ENCODE measurements around the gene PLA2G15.

The PLA2G15 gene

DNA sequence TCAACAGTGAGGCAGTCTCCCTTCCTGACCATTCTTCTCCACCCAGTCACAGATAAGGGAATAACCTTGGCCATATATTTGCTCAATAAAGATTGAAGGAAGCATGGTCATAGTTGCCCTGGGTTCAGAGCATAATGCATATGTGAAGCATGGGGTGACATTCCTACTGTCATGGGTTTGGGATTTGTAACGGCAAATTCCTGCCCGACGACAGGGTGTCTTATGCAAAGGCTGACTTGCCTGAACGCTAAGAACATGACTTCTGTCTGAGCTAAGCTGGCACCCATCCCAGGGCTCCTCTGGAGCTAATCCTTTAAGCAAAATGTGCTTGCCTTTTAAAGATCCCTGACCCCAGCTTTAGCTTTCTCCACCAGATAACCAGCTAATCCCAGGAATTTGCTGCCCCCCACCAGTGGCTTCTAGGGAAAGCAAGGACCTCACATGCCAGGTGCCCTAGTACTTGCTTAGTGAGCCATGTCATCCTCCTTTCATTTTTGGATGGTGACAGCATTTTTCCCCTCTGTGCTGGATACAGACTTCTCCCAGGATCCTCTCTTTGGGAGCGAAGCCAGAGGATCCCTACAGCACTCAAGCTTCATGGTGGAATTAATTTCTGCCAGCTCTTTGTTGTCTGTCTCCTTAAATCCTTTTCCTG lies 53.9 kb downstream of the PLA2G15 start:
- no peak for DNase-seq (ENCODE audit: low read depth)

DNA sequence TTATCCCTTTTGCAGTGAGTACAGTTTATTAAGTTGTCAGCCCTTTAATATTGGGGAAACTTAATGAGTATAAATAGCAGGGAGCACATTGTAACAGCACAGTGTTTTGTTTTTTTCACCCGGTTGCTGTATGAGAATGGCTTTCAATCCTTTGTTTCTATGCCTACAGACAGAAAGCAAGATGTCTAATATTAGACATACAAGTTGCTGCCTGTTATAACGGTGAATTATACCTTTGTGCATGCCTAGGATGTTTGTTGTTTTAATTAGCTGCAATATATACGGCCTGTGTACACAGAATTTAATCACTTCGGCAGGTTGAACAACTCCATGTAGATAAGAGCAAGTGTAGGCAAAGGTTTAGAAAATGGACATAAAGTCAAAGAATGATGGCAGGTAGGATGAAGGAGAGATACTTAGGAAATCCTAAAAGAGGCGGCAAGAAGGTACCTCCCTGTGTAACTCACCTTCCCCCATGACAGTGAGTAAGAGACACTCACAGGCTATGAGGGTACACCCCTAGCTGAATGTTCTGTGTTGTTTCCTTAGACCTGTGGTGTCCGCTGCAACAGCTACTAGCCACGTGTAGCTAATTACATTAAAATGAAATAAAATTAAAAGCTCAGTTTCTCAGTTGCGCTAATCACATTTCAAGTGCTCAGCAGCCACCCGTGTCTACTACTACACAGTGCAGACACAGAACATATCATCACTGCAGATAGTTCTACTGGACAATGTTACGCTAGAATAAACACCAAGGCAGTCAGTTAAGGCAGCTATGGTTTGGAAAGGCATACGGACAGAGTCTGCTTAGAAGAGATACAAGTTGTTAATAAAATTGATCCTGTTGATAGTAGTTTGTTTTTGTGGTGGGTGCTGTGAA lies 54.6 kb downstream of the PLA2G15 start:
- DNase-seq (ENCODE audit: low read depth): no peak

DNA sequence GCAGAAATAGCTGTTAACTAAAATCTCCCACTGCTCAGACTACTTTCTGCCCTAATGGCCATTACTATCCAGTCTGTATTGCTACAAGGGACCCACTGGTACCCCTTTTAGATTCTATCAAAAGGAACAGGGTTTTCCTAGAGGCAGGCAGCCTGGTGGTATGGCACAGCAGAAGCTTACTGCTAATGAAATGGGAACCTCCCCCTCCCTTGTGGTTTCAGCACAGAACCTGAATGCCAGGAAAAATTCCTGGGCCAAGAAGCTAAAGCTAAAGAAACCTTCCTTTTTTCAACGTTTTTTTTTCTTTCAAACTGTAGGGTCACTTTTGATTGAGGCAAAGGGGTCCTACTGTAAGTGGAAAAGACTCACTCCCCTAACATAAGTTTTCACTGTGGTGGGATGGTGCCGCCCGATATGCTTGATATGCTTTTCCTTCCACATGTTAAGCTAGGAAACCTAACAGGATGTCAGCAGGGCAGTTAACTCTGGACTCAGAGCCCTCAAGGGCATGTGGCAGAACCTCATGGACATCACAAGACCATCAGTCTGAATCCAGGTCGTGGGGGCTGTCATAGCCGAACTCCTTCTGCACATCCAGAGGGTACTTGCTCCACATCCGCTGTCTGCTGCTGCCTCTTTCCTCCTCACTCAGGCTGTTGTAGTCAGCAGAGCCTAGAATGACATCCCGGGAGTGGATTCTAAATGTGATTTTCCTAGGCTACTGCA lies 55.7 kb downstream of the PLA2G15 start:
- no peak for DNase-seq (ENCODE audit: low read depth)

DNA sequence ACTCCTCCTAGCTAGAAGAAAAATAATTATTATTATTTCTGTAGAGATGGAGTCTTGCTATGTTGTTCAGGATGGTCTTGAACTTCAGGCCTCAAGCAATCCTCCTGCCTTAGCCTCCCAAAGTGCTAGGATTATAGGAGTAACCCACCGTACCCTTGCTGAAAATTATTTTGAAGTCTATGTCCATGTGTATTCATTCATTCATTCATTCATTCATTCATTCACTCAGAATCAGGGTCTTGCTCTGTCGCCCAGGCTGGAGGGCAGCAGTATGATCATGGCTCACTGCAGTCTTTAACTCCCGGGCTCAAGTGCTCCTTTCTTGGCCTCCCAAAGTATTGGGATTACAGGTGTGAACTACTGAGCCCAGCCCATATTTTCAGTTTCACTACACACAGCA lies 61.5 kb downstream of the PLA2G15 start:
- no peak for DNase-seq (ENCODE audit: low read depth)

DNA sequence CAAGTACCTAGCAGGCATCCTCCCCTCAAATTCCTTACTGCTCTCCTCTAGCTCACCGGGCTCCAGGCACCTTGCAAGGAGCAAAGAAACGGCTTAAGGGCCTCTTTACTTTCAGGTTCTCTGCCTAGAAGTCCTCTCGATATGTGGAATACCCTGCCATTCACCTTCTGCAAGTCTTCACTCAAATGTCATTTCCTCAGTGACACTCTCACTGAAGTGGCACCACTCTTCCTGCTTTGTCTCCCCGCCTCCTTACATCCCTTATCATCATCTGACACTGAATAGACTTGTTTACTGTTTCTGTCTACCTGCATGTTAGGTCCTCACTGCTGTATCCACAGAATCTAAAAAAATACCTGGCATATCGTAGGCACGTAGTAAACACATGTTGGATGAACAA lies 64.6 kb downstream of the PLA2G15 start:
- DNase-seq (ENCODE audit: low read depth): no peak

DNA sequence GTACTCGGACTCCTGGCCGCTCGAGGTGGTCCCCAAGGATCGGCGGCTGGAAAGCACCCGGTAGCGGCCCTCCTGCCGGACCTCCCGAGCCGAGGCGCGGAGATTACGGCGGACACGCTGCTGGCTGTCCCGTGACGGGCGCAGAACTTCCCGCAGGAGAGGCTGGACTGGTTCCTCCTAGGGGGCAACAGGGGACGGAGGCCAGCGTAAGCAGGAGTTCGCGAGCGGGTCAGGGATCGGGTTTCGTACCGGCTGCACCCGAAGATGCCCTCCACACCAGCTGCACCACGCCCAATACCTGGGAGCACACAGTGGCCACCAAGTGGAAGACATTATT lies 65.2 kb downstream of the PLA2G15 start:
- no peak for DNase-seq (ENCODE audit: low read depth)
